HG02981 (cell line): ENCODE results near the gene RGN.
"Not testable (repeated sequence)": the region's sequence is repeated elsewhere in the genome, so short reads cannot be mapped to it uniquely, and the experiment has no call there.

ENCODE experiments used
- ATAC-seq: cut with Tn5 transposase; IDR thresholded peaks from one replicate; pipeline ENCODE4 v1.9.1; 2021; ENCODE audit warnings: mild to moderate bottlenecking, moderate library complexity; ENCODE audit not compliant: unreplicated experiment

The RGN gene

DNA sequence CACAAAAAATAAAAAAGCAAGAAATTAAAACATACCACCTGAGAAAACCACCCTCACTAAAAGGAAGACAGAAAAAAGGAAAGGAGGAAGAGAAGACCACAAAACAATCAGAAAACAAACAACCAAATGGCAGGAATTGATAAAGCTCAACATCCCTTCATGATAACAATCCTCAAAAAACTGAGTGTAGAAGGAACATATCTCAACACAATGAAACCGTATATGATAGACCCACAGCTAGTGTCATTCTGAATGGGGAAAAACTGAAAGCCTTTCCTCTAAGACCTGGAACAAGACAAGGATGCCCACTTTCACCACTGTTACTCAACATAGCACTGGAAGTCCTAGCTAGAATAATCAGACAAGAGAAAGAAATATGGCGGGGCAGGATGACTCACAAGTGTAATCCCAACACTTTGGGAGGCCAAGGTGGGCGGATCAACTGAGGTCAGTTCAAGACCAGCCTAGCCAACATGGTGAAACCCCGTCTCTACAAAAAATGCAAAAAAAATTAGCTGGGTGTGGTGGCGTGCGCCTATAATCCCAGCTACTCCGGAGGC lies 38.4 kb downstream of the RGN start:
- not testable (repeated sequence) for ATAC-seq

DNA sequence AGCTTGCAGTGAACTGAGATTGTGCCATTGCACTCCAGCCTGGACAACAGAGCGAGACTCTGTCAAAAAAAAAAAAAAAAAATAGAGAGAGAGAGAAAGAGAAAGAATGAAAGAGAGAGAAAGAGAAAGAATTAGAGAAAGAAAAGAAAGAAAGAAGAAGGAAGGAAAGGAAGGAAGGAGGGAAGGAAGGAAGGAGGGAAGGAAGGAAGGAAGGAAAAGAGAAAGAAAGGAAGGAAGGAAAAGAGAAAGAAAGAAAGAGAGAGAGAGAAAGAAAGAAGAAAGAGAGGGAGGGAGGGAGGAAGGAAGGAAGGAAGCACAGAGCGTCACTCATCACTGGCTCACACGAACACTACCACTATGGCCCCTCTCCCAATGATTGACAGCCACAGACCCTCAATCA lies 46.2 kb downstream of the RGN start:
- not testable (repeated sequence) for ATAC-seq

DNA sequence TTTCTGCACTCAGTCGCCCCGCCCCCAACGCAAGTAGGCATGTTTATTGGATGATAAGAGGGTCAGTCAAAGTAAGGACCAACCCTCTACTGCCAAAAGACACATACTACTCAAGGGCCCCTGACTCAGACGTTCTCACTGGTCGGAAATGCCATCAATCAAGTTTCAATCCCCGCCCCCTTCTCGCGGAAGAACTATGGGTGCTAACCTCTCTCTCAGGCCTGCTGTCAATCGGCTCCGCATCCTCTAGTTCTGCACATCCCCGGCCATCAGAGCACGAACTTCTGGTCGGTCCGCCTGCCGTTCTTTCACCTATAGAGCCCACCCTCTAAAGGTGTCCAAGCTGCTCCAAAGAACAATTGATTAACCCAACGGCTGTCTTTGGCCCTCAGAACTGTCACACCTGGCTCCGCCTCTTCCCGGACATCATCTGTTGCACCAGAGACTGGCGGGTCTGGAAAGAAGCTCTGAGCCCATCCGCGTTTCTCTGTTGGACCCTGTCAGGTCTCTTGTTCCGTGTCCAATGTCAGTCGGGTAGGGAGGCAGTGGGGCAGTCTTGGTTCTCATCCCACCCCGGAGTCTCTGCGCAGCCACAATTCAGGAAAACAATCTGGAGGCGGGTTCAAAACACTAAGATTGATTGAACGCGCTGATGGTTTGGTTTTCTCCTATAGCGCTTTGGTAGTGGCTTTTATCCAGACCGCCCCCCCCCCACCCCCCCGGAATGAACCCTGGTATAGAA lies 51.1 kb downstream of the RGN start:
- peak; percentile 98 for ATAC-seq

DNA sequence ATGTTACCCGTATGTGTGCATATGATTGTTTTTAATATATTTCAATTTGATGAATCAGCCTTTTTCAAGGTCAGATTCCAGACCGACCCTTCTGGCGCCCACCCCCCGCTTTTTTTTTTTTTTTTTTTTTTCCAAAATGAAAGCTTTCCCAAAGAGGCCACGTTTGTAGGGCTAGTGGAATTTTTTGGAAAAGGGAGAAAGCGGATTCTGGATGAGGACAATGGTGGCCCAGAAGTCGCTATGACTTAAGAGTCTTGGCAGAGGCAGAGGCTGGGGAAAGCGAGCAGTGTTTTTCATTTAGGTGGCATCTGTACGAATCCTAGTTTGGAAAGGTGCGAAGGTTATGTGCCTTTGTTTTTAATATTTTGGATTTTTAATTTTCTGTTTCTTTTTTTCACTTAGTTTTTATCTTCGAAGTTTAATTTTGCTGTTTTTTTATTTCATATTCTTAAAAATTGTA lies 51.7 kb downstream of the RGN start:
- no peak for ATAC-seq

DNA sequence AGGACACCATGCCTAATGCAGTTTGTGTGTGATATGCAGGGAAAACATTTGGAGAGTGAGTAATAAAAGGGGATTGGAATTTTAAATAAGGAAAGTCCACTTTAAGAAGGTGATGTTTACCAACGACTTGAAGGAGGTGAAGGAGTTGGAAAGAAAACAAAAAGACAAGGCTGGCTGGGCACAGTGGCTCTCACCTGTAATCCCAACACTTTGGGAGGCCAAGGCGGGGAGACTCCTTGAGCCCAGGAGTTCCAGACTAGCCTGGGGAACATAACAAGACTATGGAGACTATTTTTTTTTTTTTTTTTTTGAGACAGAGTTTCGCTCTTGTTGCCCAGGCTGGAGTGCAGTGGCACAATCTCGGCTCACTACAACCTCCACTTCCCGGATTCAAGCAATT lies 55.2 kb downstream of the RGN start:
- ATAC-seq: no peak

DNA sequence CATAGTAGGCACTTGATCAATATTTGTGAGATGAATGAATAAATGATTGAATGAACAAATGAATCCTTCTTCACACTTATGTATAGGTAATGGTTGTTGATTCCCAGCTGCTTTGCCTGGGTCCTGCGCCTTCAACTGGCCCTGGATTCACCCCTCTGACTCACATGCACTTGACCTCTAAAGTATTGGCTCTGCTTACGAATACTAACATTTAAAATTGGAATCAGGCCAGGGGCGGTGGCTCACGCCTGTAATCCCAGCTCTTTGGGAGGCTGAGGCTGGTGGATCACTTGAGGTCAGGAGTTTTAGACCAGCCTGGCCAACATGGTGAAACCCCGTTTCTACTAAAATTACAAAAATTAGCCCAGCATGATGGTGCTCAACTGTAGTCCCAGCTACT lies 57.4 kb downstream of the RGN start:
- not testable (repeated sequence) for ATAC-seq

DNA sequence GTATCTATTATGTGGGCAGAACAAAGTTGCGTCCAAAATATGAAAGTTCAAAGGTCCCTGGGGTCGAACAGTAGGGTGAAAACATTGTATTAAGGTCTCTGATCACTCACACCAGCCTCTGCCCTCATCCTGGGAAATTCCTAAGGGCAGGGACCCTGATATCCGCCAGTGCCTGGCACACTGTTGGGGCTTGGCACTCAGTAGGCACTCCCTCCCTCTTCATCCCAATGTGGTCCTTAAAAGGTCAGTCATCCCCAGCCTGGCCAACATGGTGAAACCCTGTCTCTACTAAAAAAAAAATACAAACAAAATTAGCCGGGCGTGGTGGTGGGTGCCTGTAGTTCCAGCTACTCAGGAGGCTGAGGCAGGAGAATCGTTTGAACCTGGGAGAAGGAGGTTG lies 59.9 kb downstream of the RGN start:
- no peak for ATAC-seq
